K562 (cell line): ENCODE data around the gene LLGL2. TPM values are rescaled to one million over a fixed set of nuclear protein-coding genes. Genes with fewer than 3 reads are reported as not detected.

ENCODE experiments used
- ATAC-seq: fragments of 200-7000 bp; cut with Tn5 transposase; 3 replicates; pipeline ENCODE4 v1.9.1; 2020; ENCODE audit warnings: moderate library complexity
- BruUV-seq: library from RNA; stranded (reverse); fragments of 400-500 nt; replicated peaks from 2 replicates; lab custom pipeline; 2021; lab: Mats Ljungman, UMichigan
- CTCF ChIA-PET: fragments of 300-600 bp; formaldehyde crosslinking; extraction: SDS; loops from one replicate; lab custom pipeline; 2021; ENCODE audit warnings: low intra/inter-chr PET ratio; lab: Yijun Ruan, JAX
- POLR2A ChIA-PET: fragments of 300-600, 350-650 bp; sonication (Branson Sonifier 250); formaldehyde crosslinking; extraction: SDS; loops from one replicate; lab custom pipeline; 2021; ENCODE audit warnings: antibody characterized with exemption, inconsistent platforms; lab: Yijun Ruan, JAX
- DNase-seq, 4 experiments: peaks; one replicate each; pipeline versions ENCODE4 v3.0.0 to v3.0.0-alpha.2; 2011 to 2018; ENCODE audit warnings: low spot score in 3 of 4, mixed read lengths in 3 of 4; ENCODE audit errors: extremely low read depth in 1 of 4
- FAIRE-seq: peaks from 2 replicates; lab custom pipeline; 2011; peaks lifted over from hg19 to GRCh38; lab: Jason Lieb, UNC
- H2AFZ ChIP-seq: 2 replicates; pipeline ENCODE4 v1.6.0; 2011; ENCODE audit warnings: low read depth, low read length, control low read depth, inconsistent platforms
- H3K27ac ChIP-seq: fragments of 200-600 bp; 3 replicates; pipeline ENCODE4 v1.8.0; 2011; ENCODE audit warnings: low read depth, mild to moderate bottlenecking, control low read depth, inconsistent platforms, low read length, moderate library complexity, mixed read lengths; ENCODE audit errors: extremely low read depth
- H3K27me3 ChIP-seq, 2 experiments: fragments of 300-600 bp in 1 of 2; 2 replicates in 1 of 2; 3 replicates in 1 of 2; pipeline versions ENCODE4 v1.6.0 to v1.8.0; 2011; ENCODE audit warnings: inconsistent platforms in 2 of 2, low read length in 2 of 2, mild to moderate bottlenecking in 1 of 2, mixed read lengths in 1 of 2, moderate library complexity in 1 of 2; ENCODE audit not compliant: control insufficient read depth in 2 of 2, insufficient read depth in 2 of 2
- H3K36me3 ChIP-seq: fragments of 300-600 bp; 3 replicates; pipeline ENCODE4 v1.8.0; 2011; ENCODE audit warnings: mild to moderate bottlenecking, low read length, inconsistent platforms; ENCODE audit not compliant: control insufficient read depth, insufficient read depth
- H3K4me1 ChIP-seq, 2 experiments: fragments of 200-600 bp in 1 of 2; replicated peaks in 1 of 2; 2 replicates in 1 of 2; 3 replicates in 1 of 2; pipeline versions ENCODE4 v1.5.1 to v1.8.0; 2011; ENCODE audit warnings: inconsistent platforms in 2 of 2, low read length in 2 of 2, mild to moderate bottlenecking in 1 of 2, mixed read lengths in 1 of 2, moderate library complexity in 1 of 2; ENCODE audit not compliant: control insufficient read depth in 2 of 2, insufficient read depth in 2 of 2
- H3K4me2 ChIP-seq: 2 replicates; pipeline ENCODE4 v1.6.1; 2011; ENCODE audit warnings: low read length, control low read depth, inconsistent platforms, mixed read lengths; ENCODE audit not compliant: insufficient read depth
- H3K4me3 ChIP-seq: fragments of 200-600 bp; sonication (generic), shearing (Covaris generic); 2 replicates; pipeline ENCODE4 v1.5.1; 2016; ENCODE audit warnings: control low read depth, inconsistent platforms
- H3K79me2 ChIP-seq: fragments of 200-600 bp; 3 replicates; pipeline ENCODE4 v1.8.0; 2011; ENCODE audit warnings: low read length, inconsistent platforms; ENCODE audit not compliant: control insufficient read depth, insufficient read depth
- H3K9ac ChIP-seq, 2 experiments: 2 replicates each; pipeline versions ENCODE4 v1.6.0 to v1.6.1; 2011; ENCODE audit warnings: low read depth in 2 of 2, low read length in 2 of 2, control low read depth in 1 of 2, inconsistent platforms in 1 of 2, mild to moderate bottlenecking in 1 of 2, mixed read lengths in 1 of 2; ENCODE audit not compliant: insufficient read depth in 1 of 2
- H3K9me1 ChIP-seq: one replicate; pipeline ENCODE4 v1.6.0; 2011; ENCODE audit warnings: inconsistent platforms, mild to moderate bottlenecking, low read length, moderate library complexity; ENCODE audit not compliant: control insufficient read depth, insufficient read depth
- H3K9me3 ChIP-seq: replicated peaks from 2 replicates; pipeline ENCODE4 v1.5.1; 2011; ENCODE audit warnings: low read depth, low read length, inconsistent platforms; ENCODE audit not compliant: control insufficient read depth, insufficient read depth
- H4K20me1 ChIP-seq: replicated peaks from 2 replicates; pipeline ENCODE4 v1.6.1; 2011; ENCODE audit warnings: low read length, inconsistent platforms, mixed read lengths; ENCODE audit not compliant: control insufficient read depth, insufficient read depth
- FOS ChIP-seq: IDR thresholded peaks from 3 replicates; pipeline ENCODE4 v1.6.1; 2011; ENCODE audit not compliant: insufficient read length; ENCODE audit errors: extremely low read depth
- GTF2F1 ChIP-seq: IDR thresholded peaks from 2 replicates; pipeline ENCODE4 v1.6.1; 2011; ENCODE audit warnings: low read depth, low read length, improper control_type of control experiment
- KAT8 ChIP-seq: fragments of 450-650 bp; IDR thresholded peaks from 2 replicates; pipeline ENCODE4 v1.6.1; 2016; ENCODE audit warnings: low read depth, mild to moderate bottlenecking
- KDM4B ChIP-seq, 2 experiments: fragments of 450-650 bp in 1 of 2; sonication (generic) in 1 of 2; IDR thresholded peaks; 2 replicates each; pipeline ENCODE4 v1.6.1; 2016 to 2017; ENCODE audit warnings: borderline replicate concordance in 2 of 2, antibody characterized with exemption in 1 of 2, low read depth in 1 of 2, mild to moderate bottlenecking in 1 of 2
- MYBL2 ChIP-seq, 2 experiments: fragments of 450-650 bp in 1 of 2; sonication (generic) in 1 of 2; formaldehyde crosslinking in 1 of 2; IDR thresholded peaks; 2 replicates each; pipeline versions ENCODE4 v1.6.1 to v1.8.1; 2017 to 2022; ENCODE audit warnings: borderline replicate concordance in 1 of 2, inconsistent platforms in 1 of 2, low read depth in 1 of 2, mild to moderate bottlenecking in 1 of 2, missing genetic modification reagents in 1 of 2, moderate library complexity in 1 of 2
- NBN ChIP-seq: fragments of 450-650 bp; IDR thresholded peaks from 2 replicates; pipeline ENCODE4 v1.6.1; 2016; ENCODE audit warnings: low read depth, mild to moderate bottlenecking
- RUNX1 ChIP-seq: sonication (generic); IDR thresholded peaks from 2 replicates; pipeline ENCODE4 v1.6.1; 2016; ENCODE audit warnings: antibody characterized with exemption, low read depth
- TAL1 ChIP-seq: fragments of 450-650 bp; IDR thresholded peaks from 2 replicates; pipeline ENCODE4 v1.6.1; 2016; ENCODE audit warnings: mild to moderate bottlenecking
- TBL1XR1 ChIP-seq, 2 experiments: IDR thresholded peaks; 2 replicates each; pipeline ENCODE4 v1.6.1; 2012; ENCODE audit warnings: improper control_type of control experiment in 2 of 2, low read length in 2 of 2, mild to moderate bottlenecking in 1 of 2
- TOE1 ChIP-seq, 2 experiments: fragments of 450-650 bp in 1 of 2; sonication (generic) in 1 of 2; formaldehyde crosslinking in 1 of 2; IDR thresholded peaks; 2 replicates each; pipeline versions ENCODE4 v1.7.1 to v1.8.0; 2016 to 2022; ENCODE audit warnings: borderline replicate concordance in 2 of 2, mild to moderate bottlenecking in 2 of 2, antibody characterized with exemption in 1 of 2, inconsistent platforms in 1 of 2, low read depth in 1 of 2, missing genetic modification reagents in 1 of 2, moderate library complexity in 1 of 2
- ZFP30 ChIP-seq: fragments of 250-450 bp; sonication (Bioruptor Pico); IDR thresholded peaks from 2 replicates; pipeline ENCODE4 v1.8.0; 2022; ENCODE audit warnings: moderate library complexity, mild to moderate bottlenecking, inconsistent platforms, borderline replicate concordance
- ZNF24 ChIP-seq: fragments of 450-650 bp; IDR thresholded peaks from 2 replicates; pipeline ENCODE4 v1.6.1; 2016
- ZNF3 ChIP-seq: fragments of 250-450 bp; sonication (Bioruptor Pico); IDR thresholded peaks from 2 replicates; pipeline ENCODE4 v1.5.0; 2021; ENCODE audit warnings: mild to moderate bottlenecking, moderate library complexity
- ZNF695 ChIP-seq: fragments of 450-650 bp; formaldehyde crosslinking; IDR thresholded peaks from 2 replicates; pipeline ENCODE4 v1.4.0; 2020; ENCODE audit warnings: mild to moderate bottlenecking, moderate library complexity
- WGBS: fragments of 100-300 bp; shearing (Covaris generic); methylation state at CpG from one replicate; pipeline ENCODE4 v1.1.6; 2016; ENCODE audit warnings: low coverage, mixed read lengths; ENCODE audit not compliant: insufficient coverage; ENCODE audit errors: missing lambda C conversion rate; 5-methylcytosine and 5-hydroxymethylcytosine counted together
- in situ Hi-C: fragments of 300-500 bp; cut with MboI; formaldehyde crosslinking; loops from 4 replicates; pipeline ENCODE4 v1.15.0; 2018; ENCODE audit warnings: inconsistent platforms, mixed read lengths
- intact Hi-C: fragments of 100-400 bp; cut with micrococcal nuclease; formaldehyde crosslinking; loops from 2 replicates; pipeline ENCODE4 v1.14.2; 2022
- polyA plus RNA-seq, 8 experiments: library from polyadenylated mRNA; depleted of rRNA in 4 of 8; stranded (reverse) in 5 of 8; unstranded in 3 of 8; fragments of >200 nt; fragmentation: Nextera tagmentation in 2 of 8; fragmentation: Illumina TruSeq in 1 of 8; extraction: Ambion mirVana in 2 of 8; extraction: Trizol in 1 of 8; gene quantifications; 2 replicates each; pipeline versions ENCODE4 v1.2.1 to v1.2.3, GENCODE V29; 2011 to 2014; ENCODE audit warnings: inconsistent platforms in 1 of 8, missing spikeins in 1 of 8
- total RNA-seq, 7 experiments: library from RNA; depleted of rRNA in 6 of 7; stranded (reverse); fragments of >200 nt in 6 of 7; fragmentation: Illumina TruSeq in 2 of 7; extraction: Trizol in 2 of 7; gene quantifications; 2 replicates each; pipeline versions ENCODE4 v1.2.1 to v1.2.3, GENCODE V29; 2011 to 2021; ENCODE audit warnings: low replicate concordance in 1 of 7
- TF ChIP-seq, protein P1 (sequence below): fragments of 250-450 bp; sonication (Bioruptor Pico); IDR thresholded peaks from 2 replicates; pipeline ENCODE4 v1.4.0; 2020; ENCODE audit warnings: mild to moderate bottlenecking
- TF ChIP-seq, protein P2 (sequence below): fragments of 150-350 bp; IDR thresholded peaks from 2 replicates; pipeline ENCODE4 v1.6.1; 2014; ENCODE audit warnings: low read depth, mild to moderate bottlenecking, low read length, borderline replicate concordance

The LLGL2 gene
- total and polyA plus RNA-seq, 9 of the 15 experiments (the other 6 are each of a cell fraction or from before 2014, with no cell fraction given) = 0.32 to 24.4 (median 10.2) TPM

- H2AFZ ChIP-seq = no peak overlapping the region
- in situ Hi-C loops = no loop called here
- no peak for DNase-seq
- H3K36me3 ChIP-seq = peaks cover 5% of the 10 kb centered on the region; the same call in 1 of the 3 replicates
- CTCF ChIA-PET = no interaction called here
- H3K4me3 ChIP-seq = no peak overlapping the region
- H3K9me3 ChIP-seq = no peaks in the 10 kb centered on the region
- no peak overlapping the region for H3K27ac ChIP-seq
- POLR2A ChIA-PET = no interaction called here
- no peak overlapping the region for H3K4me2 ChIP-seq
- BruUV-seq = no TSS peak
- H3K9ac ChIP-seq = no peak overlapping the region
- peaks cover 0 to 69% of the 10 kb centered on the region in 2 experiments; a peak in 2 of 5 replicates for H3K4me1 ChIP-seq
- intact Hi-C loops = no loop called here
- H3K9me1 ChIP-seq = no peaks in the 10 kb centered on the region
- H3K27me3 ChIP-seq = no peaks in the 10 kb centered on the region
- 82% methylated on average over 18 of the region's 21 CpGs for WGBS
- 0 out of 2 replicates have a peak, but pooled peaks cover 7% of the 10 kb centered on the region for H4K20me1 ChIP-seq
- no peak for FAIRE-seq
- ATAC-seq = no peak
- H3K79me2 ChIP-seq = no peaks in the 10 kb centered on the region
- no peak for TF ChIP-seq ZNF24
- TF ChIP-seq GTF2F1 = no peak
- no peak for TF ChIP-seq ZNF695 (CRISPR knock-in tag)
- TF ChIP-seq MYBL2 (IDR thresholded peaks at IDR 0.05; ENCODE audit: low read depth) = no peak
- TF ChIP-seq MYBL2 (CRISPR knock-in tag; IDR thresholded peaks at IDR 0.05; ENCODE audit: borderline replicate concordance) = no peak
- TF ChIP-seq, protein P1, sequence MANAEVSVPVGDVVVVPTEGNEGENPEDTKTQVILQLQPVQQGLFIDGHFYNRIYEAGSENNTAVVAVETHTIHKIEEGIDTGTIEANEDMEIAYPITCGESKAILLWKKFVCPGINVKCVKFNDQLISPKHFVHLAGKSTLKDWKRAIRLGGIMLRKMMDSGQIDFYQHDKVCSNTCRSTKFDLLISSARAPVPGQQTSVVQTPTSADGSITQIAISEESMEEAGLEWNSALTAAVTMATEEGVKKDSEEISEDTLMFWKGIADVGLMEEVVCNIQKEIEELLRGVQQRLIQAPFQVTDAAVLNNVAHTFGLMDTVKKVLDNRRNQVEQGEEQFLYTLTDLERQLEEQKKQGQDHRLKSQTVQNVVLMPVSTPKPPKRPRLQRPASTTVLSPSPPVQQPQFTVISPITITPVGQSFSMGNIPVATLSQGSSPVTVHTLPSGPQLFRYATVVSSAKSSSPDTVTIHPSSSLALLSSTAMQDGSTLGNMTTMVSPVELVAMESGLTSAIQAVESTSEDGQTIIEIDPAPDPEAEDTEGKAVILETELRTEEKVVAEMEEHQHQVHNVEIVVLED (CRISPR knock-in tag) = no peak
- no peak for TF ChIP-seq TOE1 (IDR thresholded peaks at IDR 0.05; ENCODE audit: borderline replicate concordance)
- TF ChIP-seq TOE1 (CRISPR knock-in tag; IDR thresholded peaks at IDR 0.05; ENCODE audit: borderline replicate concordance, low read depth) = no peak
- no peak for TF ChIP-seq NBN
- TF ChIP-seq TAL1 = no peak
- TF ChIP-seq RUNX1 = no peak
- no peak for TF ChIP-seq KDM4B (IDR thresholded peaks at IDR 0.05; ENCODE audit: borderline replicate concordance in 2 of 2, low read depth in 1 of 2)
- TF ChIP-seq ZFP30 (CRISPR knock-in tag) = no peak
- no peak for TF ChIP-seq KAT8
- TF ChIP-seq ZNF3 (CRISPR knock-in tag) = no peak
- TF ChIP-seq FOS = no peak
- TF ChIP-seq TBL1XR1 (IDR thresholded peaks at IDR 0.05; ENCODE audit: low read length in 2 of 2) = no peak
- TF ChIP-seq, protein P2, sequence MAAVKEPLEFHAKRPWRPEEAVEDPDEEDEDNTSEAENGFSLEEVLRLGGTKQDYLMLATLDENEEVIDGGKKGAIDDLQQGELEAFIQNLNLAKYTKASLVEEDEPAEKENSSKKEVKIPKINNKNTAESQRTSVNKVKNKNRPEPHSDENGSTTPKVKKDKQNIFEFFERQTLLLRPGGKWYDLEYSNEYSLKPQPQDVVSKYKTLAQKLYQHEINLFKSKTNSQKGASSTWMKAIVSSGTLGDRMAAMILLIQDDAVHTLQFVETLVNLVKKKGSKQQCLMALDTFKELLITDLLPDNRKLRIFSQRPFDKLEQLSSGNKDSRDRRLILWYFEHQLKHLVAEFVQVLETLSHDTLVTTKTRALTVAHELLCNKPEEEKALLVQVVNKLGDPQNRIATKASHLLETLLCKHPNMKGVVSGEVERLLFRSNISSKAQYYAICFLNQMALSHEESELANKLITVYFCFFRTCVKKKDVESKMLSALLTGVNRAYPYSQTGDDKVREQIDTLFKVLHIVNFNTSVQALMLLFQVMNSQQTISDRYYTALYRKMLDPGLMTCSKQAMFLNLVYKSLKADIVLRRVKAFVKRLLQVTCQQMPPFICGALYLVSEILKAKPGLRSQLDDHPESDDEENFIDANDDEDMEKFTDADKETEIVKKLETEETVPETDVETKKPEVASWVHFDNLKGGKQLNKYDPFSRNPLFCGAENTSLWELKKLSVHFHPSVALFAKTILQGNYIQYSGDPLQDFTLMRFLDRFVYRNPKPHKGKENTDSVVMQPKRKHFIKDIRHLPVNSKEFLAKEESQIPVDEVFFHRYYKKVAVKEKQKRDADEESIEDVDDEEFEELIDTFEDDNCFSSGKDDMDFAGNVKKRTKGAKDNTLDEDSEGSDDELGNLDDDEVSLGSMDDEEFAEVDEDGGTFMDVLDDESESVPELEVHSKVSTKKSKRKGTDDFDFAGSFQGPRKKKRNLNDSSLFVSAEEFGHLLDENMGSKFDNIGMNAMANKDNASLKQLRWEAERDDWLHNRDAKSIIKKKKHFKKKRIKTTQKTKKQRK = no peak
These were observed 19.4 kb upstream of the LLGL2 start for GRCh38 chr17:75506134-75506533.
